Fibroblast of the aortic adventitia (primary cell): ENCODE measurements around the gene ZSCAN9. TPM values are rescaled to one million over a fixed set of nuclear protein-coding genes. Genes with fewer than 3 reads are reported as not detected.
A peak's percentile ranks its signal among the peaks of the same experiment; 100 is the strongest.

Experiments used
- DNase-seq: peaks from one replicate; pipeline ENCODE4 v3.0.0-alpha.2; 2010; ENCODE audit warnings: low read depth
- H3K4me3 ChIP-seq: 2 replicates; pipeline ENCODE4 v1.5.1; 2011; ENCODE audit warnings: low read depth, mild to moderate bottlenecking, control low read depth, low read length, moderate library complexity
- total RNA-seq: library from RNA; depleted of rRNA; stranded (reverse); fragments of >200 nt; gene quantifications from 2 replicates; pipeline ENCODE4 v1.2.3, GENCODE V29; 2012; ENCODE audit warnings: low replicate concordance
- TF ChIP-seq, protein P1 (sequence below): IDR thresholded peaks from 2 replicates; pipeline ENCODE4 v1.5.1; 2011; ENCODE audit warnings: mild to moderate bottlenecking, low read length, control low read depth, inconsistent platforms; ENCODE audit not compliant: insufficient read depth

ZSCAN9 gene
- total RNA-seq, 1 donor = 10.8 TPM

DNA sequence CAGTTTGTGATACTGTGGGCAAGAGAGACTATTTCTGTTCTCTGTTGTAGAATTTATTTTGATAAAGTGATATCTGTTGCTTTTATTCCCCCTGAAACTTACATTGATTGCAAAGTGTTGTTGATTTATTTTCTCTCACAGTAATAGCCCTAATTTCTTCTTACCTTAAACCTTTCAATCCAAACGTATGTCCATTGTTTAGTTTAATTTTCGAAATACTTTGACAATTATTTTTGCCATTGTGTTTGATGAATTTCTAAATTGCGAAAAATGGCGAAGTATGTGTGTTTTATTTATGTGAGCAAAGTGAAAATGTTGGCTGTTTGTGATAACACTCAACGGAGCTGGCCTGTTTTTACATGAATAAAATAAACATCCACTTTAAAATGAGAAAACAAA is 41.5 kb downstream of the ZSCAN9 start:
- TF ChIP-seq, protein P1, sequence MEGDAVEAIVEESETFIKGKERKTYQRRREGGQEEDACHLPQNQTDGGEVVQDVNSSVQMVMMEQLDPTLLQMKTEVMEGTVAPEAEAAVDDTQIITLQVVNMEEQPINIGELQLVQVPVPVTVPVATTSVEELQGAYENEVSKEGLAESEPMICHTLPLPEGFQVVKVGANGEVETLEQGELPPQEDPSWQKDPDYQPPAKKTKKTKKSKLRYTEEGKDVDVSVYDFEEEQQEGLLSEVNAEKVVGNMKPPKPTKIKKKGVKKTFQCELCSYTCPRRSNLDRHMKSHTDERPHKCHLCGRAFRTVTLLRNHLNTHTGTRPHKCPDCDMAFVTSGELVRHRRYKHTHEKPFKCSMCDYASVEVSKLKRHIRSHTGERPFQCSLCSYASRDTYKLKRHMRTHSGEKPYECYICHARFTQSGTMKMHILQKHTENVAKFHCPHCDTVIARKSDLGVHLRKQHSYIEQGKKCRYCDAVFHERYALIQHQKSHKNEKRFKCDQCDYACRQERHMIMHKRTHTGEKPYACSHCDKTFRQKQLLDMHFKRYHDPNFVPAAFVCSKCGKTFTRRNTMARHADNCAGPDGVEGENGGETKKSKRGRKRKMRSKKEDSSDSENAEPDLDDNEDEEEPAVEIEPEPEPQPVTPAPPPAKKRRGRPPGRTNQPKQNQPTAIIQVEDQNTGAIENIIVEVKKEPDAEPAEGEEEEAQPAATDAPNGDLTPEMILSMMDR = no peak
- H3K4me3 ChIP-seq = peak overlapping the region; percentile 69
- no peak for DNase-seq

DNA sequence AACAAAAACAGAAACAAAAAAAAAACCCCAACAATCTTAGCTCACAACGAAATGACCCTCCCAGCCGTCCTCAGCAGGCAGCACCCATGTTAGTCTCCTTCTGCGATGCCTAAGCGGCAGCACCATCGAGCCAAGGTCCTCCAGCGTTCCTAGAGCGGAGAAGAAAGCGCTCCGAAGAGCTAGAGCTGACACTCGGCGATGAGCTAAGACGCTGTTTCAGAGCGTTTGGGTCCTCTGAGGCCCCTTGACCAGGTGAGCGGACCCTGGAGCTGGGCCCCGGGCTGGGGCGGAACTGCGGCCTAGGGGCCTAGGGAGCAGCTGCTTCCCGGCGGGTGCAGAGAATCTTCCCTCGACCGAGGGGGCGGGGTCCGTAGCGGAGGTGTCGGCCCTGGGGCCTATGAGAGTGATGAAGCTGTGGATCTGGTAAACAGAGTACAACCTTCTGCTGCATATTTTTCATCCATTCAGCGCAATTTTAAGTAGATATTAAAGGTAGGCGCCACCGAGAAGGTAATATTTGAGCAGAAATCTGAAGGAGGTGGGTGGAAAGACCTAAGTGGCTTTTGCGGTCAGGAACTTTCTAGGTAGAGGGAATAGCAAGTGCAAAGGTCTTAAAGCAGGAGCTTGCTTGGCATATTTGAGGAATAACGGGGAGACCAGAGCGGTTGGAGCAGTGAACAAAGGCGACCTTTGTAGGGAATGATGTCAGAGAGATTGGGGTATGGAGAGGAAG is 42.1 kb downstream of the ZSCAN9 start, which contains the start of gene ZSCAN26:
TSS of gene ZSCAN26 (plus strand) at position 182 of the 733 bp plus-strand sequence. CDS start 4,777 bp downstream, outside the sequence.
- peak within 1 kb of the TSS; percentile 69 for H3K4me3 ChIP-seq
- TF ChIP-seq, protein P1 = no peak
- DNase-seq = peak; percentile 94

DNA sequence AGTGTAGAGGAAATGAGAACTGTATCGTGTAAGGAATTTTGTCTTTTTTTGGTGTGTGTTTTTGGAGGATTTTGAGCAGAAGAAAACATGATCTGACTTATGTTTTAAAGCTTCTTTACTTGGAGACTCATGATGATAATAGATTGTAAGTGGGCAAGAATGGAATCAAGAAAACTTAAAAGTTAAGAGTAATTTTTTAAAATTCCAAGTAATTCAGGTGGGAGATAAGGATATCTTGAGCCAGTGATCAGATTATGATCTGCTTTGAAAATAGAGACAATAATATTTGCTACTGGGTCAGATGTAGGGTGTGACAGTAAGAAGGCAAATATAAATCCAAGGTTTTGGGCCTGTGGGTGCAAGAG is 42.6 kb downstream of the ZSCAN9 start:
- TF ChIP-seq, protein P1 = no peak
- H3K4me3 ChIP-seq = peak overlapping the region; percentile 69
- no peak for DNase-seq

DNA sequence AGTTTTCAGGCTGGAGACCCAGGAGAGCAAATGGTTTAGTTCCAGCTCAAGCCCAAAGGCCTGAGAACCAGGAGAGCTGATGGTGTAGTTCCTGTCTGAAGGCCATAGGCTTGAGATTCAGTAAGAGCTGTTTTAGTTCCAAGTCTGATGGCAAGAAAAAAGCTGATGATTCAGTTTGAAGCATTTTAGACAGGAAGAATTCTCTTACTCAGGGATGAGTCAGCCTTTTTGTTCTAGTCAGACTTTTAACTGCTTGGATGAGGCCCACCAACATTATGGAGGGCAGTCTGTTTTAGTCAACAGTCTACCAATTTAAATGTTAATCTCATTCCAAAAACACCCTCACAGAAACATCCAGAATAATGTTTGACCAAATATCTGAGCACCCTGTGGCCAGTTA is 44.4 kb downstream of the ZSCAN9 start:
- no peak overlapping the region for H3K4me3 ChIP-seq
- TF ChIP-seq, protein P1 = no peak
- DNase-seq = peak; percentile 88

DNA sequence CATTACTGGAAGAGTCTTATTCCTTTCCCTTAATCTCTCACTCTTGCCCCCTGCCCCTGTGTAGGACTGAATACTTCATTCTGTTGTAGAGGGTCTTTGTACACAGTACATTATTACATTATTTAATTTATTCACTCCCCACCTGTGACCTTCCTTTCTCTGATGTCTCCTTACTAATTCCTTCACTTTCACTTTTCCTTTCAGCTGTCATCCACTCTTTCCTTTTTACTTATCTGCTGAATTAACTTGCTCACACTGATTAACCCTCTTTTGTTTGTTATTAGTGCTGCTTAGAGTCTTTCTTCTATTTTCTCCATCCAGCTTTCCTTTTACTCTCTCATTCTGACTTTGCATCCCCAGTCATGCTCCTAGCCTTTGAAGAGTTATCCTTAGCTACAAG is 49.8 kb downstream of the ZSCAN9 start:
- DNase-seq = no peak
- TF ChIP-seq, protein P1 = no peak
- H3K4me3 ChIP-seq = no peak overlapping the region

DNA sequence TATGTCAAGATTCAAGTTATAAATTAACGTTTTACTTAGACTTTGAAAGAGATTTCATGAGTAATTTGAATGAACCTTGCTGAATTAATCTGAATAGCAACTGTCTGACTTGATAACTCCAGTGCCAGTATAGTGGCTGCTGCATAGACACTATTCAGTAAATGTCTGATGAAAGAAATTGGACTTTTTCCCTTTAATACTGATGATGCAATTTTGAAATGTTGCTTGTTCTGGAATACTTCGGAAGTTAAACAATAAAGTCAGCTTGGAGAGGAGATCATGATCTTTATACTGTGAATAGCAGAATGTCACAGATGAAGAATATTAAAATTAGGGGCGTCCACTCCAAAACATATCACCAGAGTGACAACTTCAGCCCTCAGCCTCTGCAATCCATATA is 52.7 kb downstream of the ZSCAN9 start:
- TF ChIP-seq, protein P1 = no peak
- DNase-seq = peak; percentile 32
- H3K4me3 ChIP-seq = no peak overlapping the region
